ENCODE data around the gene PRAF2.
A peak's percentile ranks its signal among the peaks of the same experiment; 100 is the strongest.

Gene PRAF2

GRCh38 chrX:49041744-49042580, 31.8 kb downstream of the PRAF2 start:
- Histone ChIP-seq H3K4me1 (ENCODE audit: insufficient read depth, low read length) (peaks cover 7% of the 10 kb centered on the region), H3K27ac (ENCODE audit: low read depth, low read length) (peak overlapping the region; percentile 99)

GRCh38 chrX:49040376-49040955, 33.3 kb downstream of the PRAF2 start:
- Histone ChIP-seq H3K4me1 (ENCODE audit: insufficient read depth, low read length) (peaks cover 7% of the 10 kb centered on the region), H3K9me3 (ENCODE audit: insufficient read depth, low read depth, low read length) (no peaks in the 10 kb centered on the region), H3K4me3 (ENCODE audit: low read length) (peak overlapping the region; percentile 81), H3K27ac (ENCODE audit: low read depth, low read length) (peak overlapping the region; percentile 99; the same call in 1 of the 2 replicates), H3K27me3 (ENCODE audit: insufficient read depth, low read length) (no peaks in the 10 kb centered on the region), H3K36me3 (ENCODE audit: insufficient read depth, low read length) (peaks cover 34% of the 10 kb centered on the region), H3K9ac (ENCODE audit: low read depth, low read length) (peak overlapping the region; percentile 82)
- WGBS = 3% methylated on average over 4 of the region's 7 CpGs

More at GRCh38 chrX:49041744-49042580, 31.8 kb downstream of the PRAF2 start:
- peak overlapping the region; percentile 82 for H3K9ac ChIP-seq (ENCODE audit: low read depth, low read length)
- H3K36me3 ChIP-seq (ENCODE audit: insufficient read depth, low read length) = peaks cover 27% of the 10 kb centered on the region
- H3K9me3 ChIP-seq (ENCODE audit: insufficient read depth, low read depth, low read length) = no peaks in the 10 kb centered on the region
- WGBS = 2% methylated on average over 7 of the region's 10 CpGs
- H3K27me3 ChIP-seq (ENCODE audit: insufficient read depth, low read length) = no peaks in the 10 kb centered on the region
- H3K4me3 ChIP-seq (ENCODE audit: low read length) = peak overlapping the region; percentile 81

GRCh38 chrX:49039598-49040375, 34.0 kb downstream of the PRAF2 start:
- H3K27me3 ChIP-seq (ENCODE audit: insufficient read depth, low read length) = no peaks in the 10 kb centered on the region
- WGBS = 0% methylated on average over 6 of the region's 9 CpGs
- H3K27ac ChIP-seq (ENCODE audit: low read depth, low read length) = peak overlapping the region; percentile 99
- peak overlapping the region; percentile 82 for H3K9ac ChIP-seq (ENCODE audit: low read depth, low read length)
- H3K9me3 ChIP-seq (ENCODE audit: insufficient read depth, low read depth, low read length) = no peaks in the 10 kb centered on the region
- H3K4me1 ChIP-seq (ENCODE audit: insufficient read depth, low read length) = peaks cover 7% of the 10 kb centered on the region
- H3K36me3 ChIP-seq (ENCODE audit: insufficient read depth, low read length) = peaks cover 35% of the 10 kb centered on the region
- peak overlapping the region; percentile 81 for H3K4me3 ChIP-seq (ENCODE audit: low read length)

- Histone ChIP-seq H3K4me3 (ENCODE audit: low read length) (no peak overlapping the region), H3K36me3 (ENCODE audit: insufficient read depth, low read length) (peaks cover 53% of the 10 kb centered on the region), H3K9me3 (ENCODE audit: insufficient read depth, low read depth, low read length) (no peaks in the 10 kb centered on the region), H3K9ac (ENCODE audit: low read depth, low read length) (no peak overlapping the region), H3K27me3 (ENCODE audit: insufficient read depth, low read length) (no peaks in the 10 kb centered on the region), H3K27ac (ENCODE audit: low read depth, low read length) (no peak overlapping the region), H3K4me1 (ENCODE audit: insufficient read depth, low read length) (peaks cover 7% of the 10 kb centered on the region)
- 97% methylated on average over 15 of the region's 15 CpGs for WGBS
Measured at GRCh38 chrX:49037883-49038475, 35.8 kb downstream of the PRAF2 start.

GRCh38 chrX:49030283-49030682, 43.5 kb downstream of the PRAF2 start:
- H3K4me3 ChIP-seq (ENCODE audit: low read length) = no peak overlapping the region
- no peaks in the 10 kb centered on the region for H3K27me3 ChIP-seq (ENCODE audit: insufficient read depth, low read length)
- no peak overlapping the region for H3K27ac ChIP-seq (ENCODE audit: low read depth, low read length)
- WGBS = 100% methylated on average over 6 of the region's 6 CpGs
- H3K4me1 ChIP-seq (ENCODE audit: insufficient read depth, low read length) = no peaks in the 10 kb centered on the region
- H3K9me3 ChIP-seq (ENCODE audit: insufficient read depth, low read depth, low read length) = no peaks in the 10 kb centered on the region
- H3K36me3 ChIP-seq (ENCODE audit: insufficient read depth, low read length) = peaks cover 58% of the 10 kb centered on the region
- H3K9ac ChIP-seq (ENCODE audit: low read depth, low read length) = no peak overlapping the region

GRCh38 chrX:49029876-49030275, 43.9 kb downstream of the PRAF2 start:
- Histone ChIP-seq H3K4me3 (ENCODE audit: low read length) (no peak overlapping the region), H3K9me3 (ENCODE audit: insufficient read depth, low read depth, low read length) (no peaks in the 10 kb centered on the region), H3K27ac (ENCODE audit: low read depth, low read length) (no peak overlapping the region), H3K4me1 (ENCODE audit: insufficient read depth, low read length) (no peaks in the 10 kb centered on the region), H3K36me3 (ENCODE audit: insufficient read depth, low read length) (peaks cover 58% of the 10 kb centered on the region), H3K9ac (ENCODE audit: low read depth, low read length) (no peak overlapping the region), H3K27me3 (ENCODE audit: insufficient read depth, low read length) (no peaks in the 10 kb centered on the region)
- WGBS = 88% methylated on average over 5 of the region's 6 CpGs
